Endothelial cell of umbilical vein (primary cell): ENCODE results near the gene HECTD3.

Experiments used
- EZH2 ChIP-seq: IDR thresholded peaks from 2 replicates; pipeline ENCODE4 v1.6.1; 2012; ENCODE audit warnings: borderline replicate concordance, low read depth, mild to moderate bottlenecking, moderate library complexity, low read length, inconsistent platforms; ENCODE audit not compliant: severe bottlenecking
- FOS ChIP-seq: IDR thresholded peaks from 2 replicates; pipeline ENCODE4 v1.6.1; 2011; ENCODE audit warnings: mild to moderate bottlenecking, low read length, moderate library complexity, borderline replicate concordance; ENCODE audit not compliant: insufficient read depth
- GATA2 ChIP-seq: IDR thresholded peaks from 2 replicates; pipeline ENCODE4 v1.7.0; 2011; ENCODE audit warnings: low read depth, mild to moderate bottlenecking, moderate library complexity, mixed read lengths, low read length; ENCODE audit not compliant: insufficient read length, insufficient read depth
- JUN ChIP-seq: IDR thresholded peaks from 2 replicates; pipeline ENCODE4 v1.6.1; 2011; ENCODE audit warnings: borderline replicate concordance, low read depth; ENCODE audit not compliant: insufficient read length, insufficient read depth
- MYC ChIP-seq: IDR thresholded peaks from one replicate; pipeline ENCODE4 v1.6.1; 2011; ENCODE audit warnings: mild to moderate bottlenecking, low read depth, low read length
- POLR2A ChIP-seq: IDR thresholded peaks from 2 replicates; pipeline ENCODE4 v1.6.1; 2012; ENCODE audit warnings: low read depth, mild to moderate bottlenecking, control low read depth, low read length
- POLR2AphosphoS5 ChIP-seq: IDR thresholded peaks from 2 replicates; pipeline ENCODE4 v1.6.1; 2012; ENCODE audit warnings: low read depth, mild to moderate bottlenecking, control low read depth, low read length, moderate library complexity; ENCODE audit not compliant: insufficient read depth
- TF ChIP-seq, protein P1 (sequence below), 2 donors: IDR thresholded peaks; 1 replicate in 1 of 2; 2 replicates in 1 of 2; pipeline ENCODE4 v1.5.1; 2011; ENCODE audit warnings: low read length in 2 of 2, mild to moderate bottlenecking in 2 of 2, moderate library complexity in 2 of 2, control low read depth in 1 of 2, inconsistent platforms in 1 of 2, low read depth in 1 of 2; ENCODE audit not compliant: insufficient read depth in 1 of 2; ENCODE audit errors: extremely low read depth in 1 of 2
- TF ChIP-seq, protein P2 (sequence below): IDR thresholded peaks from 2 replicates; pipeline ENCODE4 v1.6.1; 2011; ENCODE audit not compliant: insufficient read depth, insufficient read length

DNA sequence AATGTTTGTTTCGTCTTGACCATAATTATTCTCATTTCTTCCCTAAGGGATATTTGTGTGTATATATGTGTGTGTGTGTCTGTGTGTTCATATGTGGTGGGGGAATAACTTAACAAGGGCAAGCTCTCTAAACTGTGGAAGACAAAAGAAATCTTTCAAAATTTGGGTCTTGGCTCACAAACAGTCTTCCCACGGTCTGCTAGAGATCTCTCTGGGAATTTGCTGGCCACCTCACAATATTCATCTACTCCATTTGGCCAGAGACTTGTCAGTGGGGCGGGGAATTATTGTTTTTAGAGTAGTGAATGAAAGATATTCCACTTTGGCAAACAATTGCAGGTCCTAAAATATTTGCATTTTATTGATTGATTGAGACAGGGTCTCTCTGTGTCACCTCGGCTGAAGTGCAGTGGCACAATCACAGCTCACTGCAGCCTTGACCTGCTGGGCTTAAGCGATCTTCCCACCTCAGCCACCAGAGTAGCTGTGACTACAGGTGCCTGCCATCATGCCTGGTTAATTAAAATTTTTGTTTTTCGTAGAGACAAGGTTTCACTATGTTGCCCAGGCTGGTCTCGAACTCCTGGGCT lies 16.7 kb downstream of the HECTD3 start:
- TF ChIP-seq JUN (no peak), POLR2A (no peak), POLR2AphosphoS5 (no peak), EZH2 (no peak), FOS (no peak), MYC (no peak), GATA2 (no peak)
- TF ChIP-seq, protein P1, sequence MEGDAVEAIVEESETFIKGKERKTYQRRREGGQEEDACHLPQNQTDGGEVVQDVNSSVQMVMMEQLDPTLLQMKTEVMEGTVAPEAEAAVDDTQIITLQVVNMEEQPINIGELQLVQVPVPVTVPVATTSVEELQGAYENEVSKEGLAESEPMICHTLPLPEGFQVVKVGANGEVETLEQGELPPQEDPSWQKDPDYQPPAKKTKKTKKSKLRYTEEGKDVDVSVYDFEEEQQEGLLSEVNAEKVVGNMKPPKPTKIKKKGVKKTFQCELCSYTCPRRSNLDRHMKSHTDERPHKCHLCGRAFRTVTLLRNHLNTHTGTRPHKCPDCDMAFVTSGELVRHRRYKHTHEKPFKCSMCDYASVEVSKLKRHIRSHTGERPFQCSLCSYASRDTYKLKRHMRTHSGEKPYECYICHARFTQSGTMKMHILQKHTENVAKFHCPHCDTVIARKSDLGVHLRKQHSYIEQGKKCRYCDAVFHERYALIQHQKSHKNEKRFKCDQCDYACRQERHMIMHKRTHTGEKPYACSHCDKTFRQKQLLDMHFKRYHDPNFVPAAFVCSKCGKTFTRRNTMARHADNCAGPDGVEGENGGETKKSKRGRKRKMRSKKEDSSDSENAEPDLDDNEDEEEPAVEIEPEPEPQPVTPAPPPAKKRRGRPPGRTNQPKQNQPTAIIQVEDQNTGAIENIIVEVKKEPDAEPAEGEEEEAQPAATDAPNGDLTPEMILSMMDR (IDR thresholded peaks at IDR 0.05; ENCODE audit: extremely low read depth in 1 of 2, insufficient read depth in 1 of 2, low read depth in 1 of 2, low read length in 2 of 2) = no peak
- TF ChIP-seq, protein P2, sequence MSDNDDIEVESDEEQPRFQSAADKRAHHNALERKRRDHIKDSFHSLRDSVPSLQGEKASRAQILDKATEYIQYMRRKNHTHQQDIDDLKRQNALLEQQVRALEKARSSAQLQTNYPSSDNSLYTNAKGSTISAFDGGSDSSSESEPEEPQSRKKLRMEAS = no peak
